HCT116 (cell line): ENCODE results near the gene LRRC14B. TPM values are rescaled to one million over a fixed set of nuclear protein-coding genes. Genes with fewer than 3 reads are reported as not detected.

Experiments used
- ATAC-seq: fragments of 200-7000 bp; cut with Tn5 transposase; 2 replicates; pipeline ENCODE4 v1.9.1; 2020; ENCODE audit warnings: mild to moderate bottlenecking, moderate library complexity
- BruUV-seq: library from RNA; stranded (reverse); fragments of 400-500 nt; replicated peaks from 2 replicates; lab custom pipeline; 2021; lab: Mats Ljungman, UMichigan
- CTCF ChIA-PET: fragments of 300-600 bp; sonication (Branson Sonifier 250); formaldehyde crosslinking; loops from one replicate; lab custom pipeline; 2021; ENCODE audit warnings: antibody characterized with exemption; lab: Charles Lee
- POLR2A ChIA-PET: fragments of 300-600, 350-600 bp; sonication (Branson Sonifier 250); formaldehyde crosslinking; loops from one replicate; lab custom pipeline; 2021; ENCODE audit warnings: antibody characterized with exemption; lab: Charles Lee
- RAD21 ChIA-PET, 2 experiments: fragments of 300-600 bp; sonication (Branson Sonifier 250); formaldehyde crosslinking; loops; one replicate each; lab custom pipeline; 2023; ENCODE audit warnings: low total read pairs in 2 of 2; ENCODE audit not compliant: uncharacterized antibody in 2 of 2, unreplicated experiment in 2 of 2, low non-redundant PET in 1 of 2; lab: Charles Lee
- DNase-seq: peaks from one replicate; pipeline ENCODE4 v3.0.0-alpha.2; 2010; ENCODE audit warnings: low read depth, low spot score
- H2AFZ ChIP-seq: fragments of 200-600 bp; shearing (Covaris generic), sonication (generic); 2 replicates; pipeline ENCODE4 v1.6.1; 2017; ENCODE audit warnings: low read depth, mixed run types, mixed read lengths, antibody characterized with exemption, low read length; ENCODE audit not compliant: poor library complexity, severe bottlenecking
- H3K27ac ChIP-seq: 2 replicates; pipeline ENCODE4 v1.5.1; 2012; ENCODE audit warnings: low read depth, low read length
- H3K27me3 ChIP-seq: fragments of 200-600 bp; sonication (generic); 2 replicates; pipeline ENCODE4 v1.6.1; 2016; ENCODE audit warnings: mixed run types, low read length, mixed read lengths; ENCODE audit not compliant: insufficient read depth
- H3K36me3 ChIP-seq, 2 experiments: fragments of 200-500 bp in 1 of 2; fragments of 200-600 bp in 1 of 2; sonication (Bioruptor generic) in 1 of 2; sonication (generic) in 1 of 2; 2 replicates each; pipeline versions ENCODE4 v1.5.1 to v1.6.1; 2014 to 2016; ENCODE audit warnings: low read length in 2 of 2, inconsistent platforms in 1 of 2, mixed read lengths in 1 of 2, mixed run types in 1 of 2; ENCODE audit not compliant: insufficient read depth in 2 of 2, control insufficient read depth in 1 of 2
- H3K4me1 ChIP-seq, 2 experiments: fragments of 200-600 bp in 1 of 2; sonication (generic) in 1 of 2; 2 replicates each; pipeline versions ENCODE4 v1.5.1 to v1.6.1; 2012 to 2017; ENCODE audit warnings: low read length in 2 of 2, inconsistent platforms in 1 of 2, mild to moderate bottlenecking in 1 of 2, mixed read lengths in 1 of 2, mixed run types in 1 of 2, moderate library complexity in 1 of 2; ENCODE audit not compliant: insufficient read depth in 2 of 2, control insufficient read depth in 1 of 2
- H3K4me2 ChIP-seq: fragments of 200-600 bp; sonication (generic); 2 replicates; pipeline ENCODE4 v1.6.1; 2017; ENCODE audit warnings: mixed run types, low read length, mixed read lengths
- H3K4me3 ChIP-seq, 2 experiments: fragments of 200-600 bp in 1 of 2; sonication (generic) in 1 of 2; replicated peaks in 1 of 2; 2 replicates each; pipeline ENCODE4 v1.5.1; 2011 to 2016; ENCODE audit warnings: low read length in 2 of 2, control low read depth in 1 of 2, low read depth in 1 of 2, mild to moderate bottlenecking in 1 of 2, mixed read lengths in 1 of 2, mixed run types in 1 of 2
- H3K79me2 ChIP-seq: fragments of 200-600 bp; sonication (generic); 2 replicates; pipeline ENCODE4 v1.6.1; 2017; ENCODE audit warnings: mild to moderate bottlenecking, mixed run types, low read length, moderate library complexity, mixed read lengths; ENCODE audit not compliant: insufficient read depth
- H3K9ac ChIP-seq: fragments of 200-600 bp; sonication (generic); 2 replicates; pipeline ENCODE4 v1.6.1; 2016; ENCODE audit warnings: low read length, mixed read lengths
- H3K9me2 ChIP-seq: fragments of 200-600 bp; sonication (generic), shearing (Covaris generic); 2 replicates; pipeline ENCODE4 v1.6.1; 2017; ENCODE audit warnings: mixed run types, mild to moderate bottlenecking, moderate library complexity; ENCODE audit not compliant: insufficient read depth
- H3K9me3 ChIP-seq, 2 experiments: fragments of 200-500 bp in 1 of 2; fragments of 200-600 bp in 1 of 2; sonication (Bioruptor generic) in 1 of 2; sonication (generic) in 1 of 2; 2 replicates each; pipeline ENCODE4 v1.6.1; 2014 to 2017; ENCODE audit warnings: low read length in 2 of 2, mixed read lengths in 2 of 2, inconsistent platforms in 1 of 2, low read depth in 1 of 2, mild to moderate bottlenecking in 1 of 2, mixed run types in 1 of 2, moderate library complexity in 1 of 2; ENCODE audit not compliant: control insufficient read depth in 1 of 2, insufficient read depth in 1 of 2
- H4K20me1 ChIP-seq: fragments of 200-600 bp; sonication (generic), shearing (Covaris generic); 2 replicates; pipeline ENCODE4 v1.6.1; 2017; ENCODE audit warnings: mixed run types, mild to moderate bottlenecking, moderate library complexity; ENCODE audit not compliant: insufficient read depth
- ATF3 ChIP-seq: IDR thresholded peaks from 2 replicates; pipeline ENCODE4 v1.6.1; 2012
- CTCF ChIP-seq, 3 experiments: fragments of 200-600 bp in 1 of 3; sonication (generic) in 1 of 3; IDR thresholded peaks in 2 of 3; conservative IDR thresholded peaks in 1 of 3; 2 replicates each; pipeline ENCODE4 v1.5.1; 2012 to 2017; ENCODE audit warnings: low read depth in 2 of 3, low read length in 2 of 3, antibody characterized with exemption in 1 of 3, borderline replicate concordance in 1 of 3, control low read depth in 1 of 3, mild to moderate bottlenecking in 1 of 3, mixed read lengths in 1 of 3, mixed run types in 1 of 3, moderate library complexity in 1 of 3; ENCODE audit not compliant: insufficient read depth in 1 of 3
- ELF1 ChIP-seq: IDR thresholded peaks from 2 replicates; pipeline ENCODE4 v1.6.1; 2012; ENCODE audit warnings: low read depth, borderline replicate concordance
- EZH2 ChIP-seq: fragments of 200-600 bp; sonication (generic); IDR thresholded peaks from 2 replicates; pipeline ENCODE4 v1.6.1; 2017; ENCODE audit warnings: antibody characterized with exemption, mixed run types
- FOSL1 ChIP-seq: IDR thresholded peaks from 2 replicates; pipeline ENCODE4 v1.6.1; 2012; ENCODE audit warnings: low read depth
- POLR2A ChIP-seq: IDR thresholded peaks from 2 replicates; pipeline ENCODE4 v1.7.0; 2011; ENCODE audit warnings: borderline replicate concordance; ENCODE audit not compliant: insufficient read depth, insufficient read length; ENCODE audit errors: extremely low read depth
- POLR2AphosphoS5 ChIP-seq: IDR thresholded peaks from 2 replicates; pipeline ENCODE4 v1.6.1; 2011; ENCODE audit warnings: mild to moderate bottlenecking, low read depth, low read length, moderate library complexity
- RAD21 ChIP-seq: IDR thresholded peaks from 2 replicates; pipeline ENCODE4 v1.6.1; 2012; ENCODE audit warnings: low read depth, mild to moderate bottlenecking
- SRF ChIP-seq: IDR thresholded peaks from 2 replicates; pipeline ENCODE4 v1.6.1; 2012; ENCODE audit warnings: low read depth
- TCF7L2 ChIP-seq: IDR thresholded peaks from 2 replicates; pipeline ENCODE4 v1.7.0; 2011; ENCODE audit warnings: borderline replicate concordance, inconsistent platforms; ENCODE audit not compliant: insufficient read depth, insufficient read length; ENCODE audit errors: extremely low read depth
- YY1 ChIP-seq: IDR thresholded peaks from 2 replicates; pipeline ENCODE4 v1.6.1; 2011; ENCODE audit warnings: low read length, low read depth, moderate library complexity, mild to moderate bottlenecking; ENCODE audit not compliant: insufficient replicate concordance; ENCODE audit errors: extremely low read depth
- ZBTB33 ChIP-seq: IDR thresholded peaks from 2 replicates; pipeline ENCODE4 v1.6.1; 2011; ENCODE audit warnings: mild to moderate bottlenecking, low read length, moderate library complexity; ENCODE audit not compliant: insufficient replicate concordance; ENCODE audit errors: extremely low read depth
- ZNF274 ChIP-seq: fragments of 200-500 bp; sonication (Bioruptor generic); IDR thresholded peaks from 2 replicates; pipeline ENCODE4 v1.6.1; 2014; ENCODE audit warnings: mild to moderate bottlenecking, low read depth, low read length, inconsistent platforms
- intact Hi-C: fragments of 100-400 bp; cut with micrococcal nuclease; formaldehyde crosslinking; loops from 2 replicates; pipeline ENCODE4 v1.10.0; 2022
- total RNA-seq: library from RNA; stranded (reverse); gene quantifications from one replicate; pipeline ENCODE4 v1.2.1, GENCODE V29; 2021; ENCODE audit not compliant: unreplicated experiment

The LRRC14B gene
- total RNA-seq, 1 experiment from 2014 or later: not detected

- DNase-seq (no peak), ATAC-seq (no peak)
- Histone ChIP-seq H3K79me2 (no peaks in the 10 kb centered on the region), H3K9me2 (no peaks in the 10 kb centered on the region), H3K36me3 (no peaks in the 10 kb centered on the region), H2AFZ (no peak overlapping the region), H3K27ac (no peak overlapping the region), H3K4me2 (no peak overlapping the region), H3K27me3 (no peaks in the 10 kb centered on the region), H3K4me1 (no peaks in the 10 kb centered on the region), H3K4me3 (no peak overlapping the region), H3K9me3 (no peaks in the 10 kb centered on the region), H4K20me1 (no peaks in the 10 kb centered on the region), H3K9ac (no peak overlapping the region)
- ChIA-PET CTCF (no interaction called here), RAD21 (no interaction called here), POLR2A (no interaction called here)
- BruUV-seq: no TSS peak
- intact Hi-C loops: no loop called here
- TF ChIP-seq EZH2 (no peak), ATF3 (no peak), ELF1 (no peak), RAD21 (no peak), ZBTB33 (no peak)
These were observed 29.5 kb upstream of the LRRC14B start for GRCh38 chr5:161803-162110.

- no peak overlapping the region for H3K9ac ChIP-seq
- intact Hi-C loops: no loop called here
- CTCF ChIA-PET: no interaction called here
- H2AFZ ChIP-seq: no peak overlapping the region
- POLR2A ChIA-PET: no interaction called here
- H3K27ac ChIP-seq: no peak overlapping the region
- H3K4me2 ChIP-seq: no peak overlapping the region
- no peak for DNase-seq
- RAD21 ChIA-PET: no interaction called here
- H3K9me2 ChIP-seq: no peaks in the 10 kb centered on the region
- no peak for ATAC-seq
- no peaks in the 10 kb centered on the region for H3K9me3 ChIP-seq
- no peaks in the 10 kb centered on the region for H3K79me2 ChIP-seq
- no peak overlapping the region for H3K4me3 ChIP-seq
- BruUV-seq: no TSS peak
- H3K4me1 ChIP-seq: no peaks in the 10 kb centered on the region
- H4K20me1 ChIP-seq: no peaks in the 10 kb centered on the region
- no peaks in the 10 kb centered on the region for H3K27me3 ChIP-seq
- no peaks in the 10 kb centered on the region for H3K36me3 ChIP-seq
- TF ChIP-seq POLR2A (no peak), ZNF274 (no peak), CTCF (IDR thresholded peaks at IDR 0.05 in 2 of 3, conservative IDR thresholded peaks at IDR 0.05 in 1 of 3; ENCODE audit: borderline replicate concordance in 1 of 3, insufficient read depth in 1 of 3, low read depth in 2 of 3, low read length in 2 of 3) (no peak), SRF (no peak), POLR2AphosphoS5 (no peak), ZBTB33 (no peak), RAD21 (no peak), YY1 (no peak), FOSL1 (no peak), TCF7L2 (no peak), ELF1 (no peak)
These were observed 29.1 kb upstream of the LRRC14B start for GRCh38 chr5:162190-162564.
